GM12874 (cell line): ENCODE measurements around the gene TOMM5.

Experiments used
- TF ChIP-seq, protein P1 (sequence below): IDR thresholded peaks from 2 replicates; pipeline ENCODE4 v1.5.1; 2011; ENCODE audit warnings: low read depth, mild to moderate bottlenecking, control low read depth, low read length, moderate library complexity; ENCODE audit not compliant: insufficient read depth

TOMM5 gene

DNA sequence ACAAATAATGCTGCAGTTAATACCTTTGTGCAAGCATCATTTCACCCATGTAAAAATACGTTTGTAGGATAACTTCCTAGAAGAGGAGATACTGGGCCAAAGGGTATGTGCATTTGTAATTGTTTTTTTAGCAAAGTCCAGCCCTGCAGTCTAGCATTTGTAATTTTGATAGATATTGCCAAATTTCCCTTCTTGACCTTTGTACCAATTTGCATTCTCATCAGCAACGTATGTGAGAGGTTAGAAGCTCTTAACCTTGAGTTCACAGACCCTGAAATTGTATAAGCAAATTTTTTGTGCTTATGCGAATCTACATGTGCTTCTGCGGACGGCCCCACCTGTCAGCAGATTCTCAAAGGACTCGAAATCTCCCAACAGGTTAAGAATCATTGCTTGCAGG lies 18.6 kb upstream of the TOMM5 start:
- TF ChIP-seq, protein P1, sequence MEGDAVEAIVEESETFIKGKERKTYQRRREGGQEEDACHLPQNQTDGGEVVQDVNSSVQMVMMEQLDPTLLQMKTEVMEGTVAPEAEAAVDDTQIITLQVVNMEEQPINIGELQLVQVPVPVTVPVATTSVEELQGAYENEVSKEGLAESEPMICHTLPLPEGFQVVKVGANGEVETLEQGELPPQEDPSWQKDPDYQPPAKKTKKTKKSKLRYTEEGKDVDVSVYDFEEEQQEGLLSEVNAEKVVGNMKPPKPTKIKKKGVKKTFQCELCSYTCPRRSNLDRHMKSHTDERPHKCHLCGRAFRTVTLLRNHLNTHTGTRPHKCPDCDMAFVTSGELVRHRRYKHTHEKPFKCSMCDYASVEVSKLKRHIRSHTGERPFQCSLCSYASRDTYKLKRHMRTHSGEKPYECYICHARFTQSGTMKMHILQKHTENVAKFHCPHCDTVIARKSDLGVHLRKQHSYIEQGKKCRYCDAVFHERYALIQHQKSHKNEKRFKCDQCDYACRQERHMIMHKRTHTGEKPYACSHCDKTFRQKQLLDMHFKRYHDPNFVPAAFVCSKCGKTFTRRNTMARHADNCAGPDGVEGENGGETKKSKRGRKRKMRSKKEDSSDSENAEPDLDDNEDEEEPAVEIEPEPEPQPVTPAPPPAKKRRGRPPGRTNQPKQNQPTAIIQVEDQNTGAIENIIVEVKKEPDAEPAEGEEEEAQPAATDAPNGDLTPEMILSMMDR: no peak

DNA sequence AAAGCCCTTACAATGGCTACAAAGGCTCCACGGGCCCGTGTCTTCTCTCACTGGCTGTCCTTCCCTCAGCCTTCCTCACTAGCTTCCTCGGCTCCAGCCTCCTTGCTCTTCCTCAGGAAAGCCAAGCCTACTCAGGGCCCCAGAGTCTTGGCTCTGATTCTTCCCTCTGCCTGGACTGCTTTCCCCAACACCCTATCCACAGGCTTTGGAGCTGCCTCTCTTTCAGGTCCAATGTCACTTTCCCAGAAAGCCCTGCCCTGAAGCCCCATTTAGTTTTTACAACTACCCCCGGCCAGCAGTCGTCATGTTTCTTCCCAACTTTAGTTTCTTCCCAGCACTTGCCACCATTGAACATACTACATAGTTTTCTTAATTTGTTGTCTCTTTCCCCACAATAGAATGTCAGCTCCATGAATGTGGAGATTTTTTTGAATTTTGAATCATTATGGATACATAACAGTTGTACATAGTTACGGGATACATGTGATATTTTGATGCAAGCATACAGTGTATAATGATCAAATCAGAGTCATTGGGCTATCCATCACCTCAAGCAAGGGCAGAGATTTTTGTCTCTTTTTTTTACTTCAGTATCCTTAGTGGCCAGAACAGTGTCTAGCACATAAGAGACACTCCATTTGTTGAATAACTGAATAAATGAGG lies 17.5 kb upstream of the TOMM5 start:
- TF ChIP-seq, protein P1: no peak

DNA sequence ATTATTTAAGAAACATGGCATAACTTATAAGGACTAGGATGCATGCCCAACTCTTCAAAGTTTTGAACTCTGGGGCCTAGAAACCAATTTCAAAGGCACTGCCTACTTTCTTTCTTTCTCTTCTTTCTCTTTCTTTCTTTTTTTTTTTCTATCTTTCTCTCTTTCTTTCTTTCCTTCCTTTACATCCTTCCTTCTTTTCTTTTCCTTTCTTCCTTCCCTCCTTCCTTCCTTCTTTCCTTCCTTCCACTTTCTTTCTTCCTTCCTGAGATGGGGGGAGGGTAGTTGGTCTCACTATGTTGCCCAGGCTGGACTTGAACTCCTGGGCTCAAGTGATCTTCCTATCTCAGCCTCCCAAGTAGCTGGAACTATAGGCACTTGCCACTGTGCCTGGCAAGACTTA lies 15.9 kb upstream of the TOMM5 start:
- TF ChIP-seq, protein P1: no peak

DNA sequence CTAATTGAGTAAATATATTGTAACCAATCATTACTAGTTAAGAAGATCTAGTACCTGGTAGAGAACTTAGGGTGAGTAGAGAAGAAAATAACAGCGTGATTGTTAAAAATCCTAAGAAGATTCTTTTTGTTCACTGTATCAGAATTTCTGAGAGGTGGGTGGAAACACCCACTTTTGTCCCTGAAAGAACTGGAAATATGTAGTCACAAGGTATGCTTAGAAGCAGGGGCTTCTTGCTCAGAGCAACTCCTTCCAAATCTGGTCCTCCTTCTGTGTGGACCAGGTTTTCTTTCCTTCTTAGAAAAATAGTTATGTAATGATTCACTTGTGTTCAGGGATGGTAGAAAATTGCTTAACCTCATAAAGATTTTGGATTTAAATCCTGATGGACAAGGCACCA lies 11.9 kb upstream of the TOMM5 start:
- TF ChIP-seq, protein P1: no peak

DNA sequence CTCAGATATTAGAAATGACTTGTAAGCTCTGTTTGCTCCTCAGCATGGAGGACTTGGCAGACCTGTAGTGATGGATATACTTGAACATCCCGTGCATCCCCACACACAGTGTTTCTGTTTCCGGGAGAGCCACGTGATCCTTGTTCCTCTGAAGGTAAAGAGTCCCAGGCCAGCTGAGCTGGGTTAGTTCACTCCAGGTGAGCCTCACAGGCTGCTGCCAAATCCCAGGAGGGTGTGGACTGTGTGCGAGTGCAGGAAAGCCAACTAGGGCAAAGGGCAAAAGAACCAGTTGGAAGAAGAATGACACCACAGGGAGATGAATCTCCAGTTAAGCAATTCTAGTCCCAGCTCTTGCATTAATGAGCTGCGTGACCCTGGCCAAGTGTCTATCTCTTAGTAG lies 10.4 kb upstream of the TOMM5 start:
- TF ChIP-seq, protein P1: no peak

DNA sequence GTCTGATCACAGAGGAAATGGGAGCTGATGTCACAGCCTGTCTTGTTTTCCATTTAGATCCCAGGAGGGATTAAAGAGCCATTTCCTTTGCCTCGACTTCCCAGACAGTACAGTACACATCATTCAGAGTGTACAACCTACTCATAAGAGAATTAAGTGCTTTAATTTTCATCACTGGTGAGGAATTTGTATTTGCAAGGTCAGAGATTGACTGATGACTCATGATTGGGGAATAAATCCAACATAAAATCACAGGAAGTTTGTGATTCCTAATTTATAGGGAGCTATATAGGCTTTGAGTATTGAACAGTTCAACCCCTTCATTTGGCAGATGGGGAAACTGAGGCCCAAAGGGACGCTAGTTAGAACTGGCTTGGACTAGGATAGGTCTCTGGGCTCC lies 4.1 kb upstream of the TOMM5 start:
- TF ChIP-seq, protein P1: no peak

DNA sequence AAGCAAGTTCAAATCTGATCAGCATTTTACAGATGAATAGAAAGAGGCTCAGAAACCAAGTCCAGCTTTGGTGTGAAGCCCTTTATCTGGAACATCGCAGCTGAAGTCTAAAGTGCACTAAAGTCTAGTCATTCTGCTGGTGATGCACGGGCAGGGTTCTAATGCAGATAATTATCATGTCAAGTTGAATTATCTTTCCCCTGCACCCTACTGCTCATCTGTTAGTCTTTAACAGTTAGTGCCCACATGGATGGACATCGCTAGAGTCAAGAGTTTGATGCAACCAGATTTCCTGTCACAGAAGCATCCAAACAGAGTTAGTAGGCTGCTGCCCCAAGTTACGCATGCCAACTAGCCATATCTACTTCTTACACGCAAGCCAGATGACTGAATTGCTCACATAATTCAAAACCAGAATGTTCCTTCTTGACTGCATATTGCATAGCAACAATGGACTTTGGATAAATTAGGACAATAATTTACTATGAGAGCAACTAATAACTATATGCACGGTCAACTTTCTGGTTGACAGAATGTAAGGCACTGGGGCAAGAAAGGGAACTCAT lies 1.6 kb upstream of the TOMM5 start:
- TF ChIP-seq, protein P1: no peak
